DND-41 (cell line): ENCODE data around the gene PSRC1.

Source experiments
- ATAC-seq: fragments of 200-7000 bp; cut with Tn5 transposase; 3 replicates; pipeline ENCODE4 v1.9.1; 2021; ENCODE audit warnings: low read depth; ENCODE audit not compliant: insufficient read depth
- DNase-seq: peaks from one replicate; pipeline ENCODE4 v3.0.0-alpha.2; 2020
- H2AFZ ChIP-seq: 2 replicates; pipeline ENCODE4 v1.6.0; 2012; ENCODE audit warnings: low read depth, low read length
- H3K27ac ChIP-seq: 2 replicates; pipeline ENCODE4 v1.5.1; 2012; ENCODE audit warnings: low read length, inconsistent platforms
- H3K27me3 ChIP-seq: fragments of 200-600 bp; sonication (generic); 2 replicates; pipeline ENCODE4 v1.6.0; 2012; ENCODE audit warnings: low read length, mild to moderate bottlenecking, inconsistent platforms; ENCODE audit not compliant: insufficient read depth, poor library complexity
- H3K36me3 ChIP-seq: 2 replicates; pipeline ENCODE4 v1.5.1; 2012; ENCODE audit warnings: low read length, inconsistent platforms; ENCODE audit not compliant: insufficient read depth
- H3K4me1 ChIP-seq: 2 replicates; pipeline ENCODE4 v1.5.1; 2012; ENCODE audit warnings: mild to moderate bottlenecking, low read length; ENCODE audit not compliant: insufficient read depth
- H3K4me2 ChIP-seq: 2 replicates; pipeline ENCODE4 v1.6.0; 2012; ENCODE audit warnings: mild to moderate bottlenecking, moderate library complexity, low read length, inconsistent platforms; ENCODE audit not compliant: insufficient read depth
- H3K4me3 ChIP-seq, 2 experiments: fragments of 200-600 bp in 1 of 2; shearing (Covaris generic) in 1 of 2; 2 replicates each; pipeline ENCODE4 v1.5.1; 2012 to 2016; ENCODE audit warnings: inconsistent platforms in 2 of 2, low read length in 2 of 2, mild to moderate bottlenecking in 2 of 2, low read depth in 1 of 2, moderate library complexity in 1 of 2
- H3K79me2 ChIP-seq: 2 replicates; pipeline ENCODE4 v1.6.0; 2012; ENCODE audit warnings: low read length, inconsistent platforms; ENCODE audit not compliant: insufficient read depth
- H3K9ac ChIP-seq: 2 replicates; pipeline ENCODE4 v1.6.0; 2012; ENCODE audit warnings: low read depth, mild to moderate bottlenecking, inconsistent platforms, low read length, moderate library complexity
- H3K9me3 ChIP-seq: 2 replicates; pipeline ENCODE4 v1.5.1; 2012; ENCODE audit warnings: low read length, moderate library complexity, mild to moderate bottlenecking, inconsistent platforms; ENCODE audit not compliant: insufficient read depth, severe bottlenecking
- H4K20me1 ChIP-seq: 2 replicates; pipeline ENCODE4 v1.6.0; 2012; ENCODE audit warnings: low read length; ENCODE audit not compliant: insufficient read depth
- EZH2 ChIP-seq: IDR thresholded peaks from 3 replicates; pipeline ENCODE4 v1.6.1; 2012; ENCODE audit warnings: borderline replicate concordance, low read depth, mild to moderate bottlenecking, moderate library complexity, low read length, inconsistent platforms; ENCODE audit not compliant: severe bottlenecking
- TF ChIP-seq, protein P1 (sequence below): IDR thresholded peaks from 2 replicates; pipeline ENCODE4 v1.5.1; 2012; ENCODE audit warnings: borderline replicate concordance, low read length, moderate library complexity, mild to moderate bottlenecking; ENCODE audit not compliant: poor library complexity, severe bottlenecking; ENCODE audit errors: extremely low read depth

Gene PSRC1

DNA sequence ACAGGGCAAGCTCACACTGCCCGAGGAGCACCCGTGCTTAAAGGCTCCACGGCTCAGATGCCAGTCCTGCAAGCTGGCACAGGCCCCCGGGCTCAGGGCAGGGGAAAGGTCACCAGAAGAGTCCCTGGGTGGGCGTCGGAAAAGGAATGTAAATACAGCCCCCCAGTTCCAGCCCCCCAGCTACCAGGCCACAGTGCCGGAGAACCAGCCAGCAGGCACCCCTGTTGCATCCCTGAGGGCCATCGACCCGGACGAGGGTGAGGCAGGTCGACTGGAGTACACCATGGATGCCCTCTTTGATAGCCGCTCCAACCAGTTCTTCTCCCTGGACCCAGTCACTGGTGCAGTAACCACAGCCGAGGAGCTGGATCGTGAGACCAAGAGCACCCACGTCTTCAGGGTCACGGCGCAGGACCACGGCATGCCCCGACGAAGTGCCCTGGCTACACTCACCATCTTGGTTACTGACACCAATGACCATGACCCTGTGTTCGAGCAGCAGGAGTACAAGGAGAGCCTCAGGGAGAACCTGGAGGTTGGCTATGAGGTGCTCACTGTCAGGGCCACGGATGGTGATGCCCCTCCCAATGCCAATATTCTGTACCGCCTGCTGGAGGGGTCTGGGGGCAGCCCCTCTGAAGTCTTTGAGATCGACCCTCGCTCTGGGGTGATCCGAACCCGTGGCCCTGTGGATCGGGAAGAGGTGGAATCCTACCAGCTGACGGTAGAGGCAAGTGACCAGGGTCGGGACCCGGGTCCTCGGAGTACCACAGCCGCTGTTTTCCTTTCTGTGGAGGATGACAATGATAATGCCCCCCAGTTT is 32.3 kb downstream of the PSRC1 start:
- peak overlapping the region; percentile 60; the same call in 1 of the 2 replicates for H3K9ac ChIP-seq
- peaks cover 2% of the 10 kb centered on the region for H3K27me3 ChIP-seq
- peaks cover 20% of the 10 kb centered on the region for H3K4me1 ChIP-seq
- no peak overlapping the region for H2AFZ ChIP-seq
- no peak overlapping the region for H3K27ac ChIP-seq
- H3K9me3 ChIP-seq: no peaks in the 10 kb centered on the region
- H3K79me2 ChIP-seq: no peaks in the 10 kb centered on the region
- no peak for TF ChIP-seq EZH2
- TF ChIP-seq, protein P1, sequence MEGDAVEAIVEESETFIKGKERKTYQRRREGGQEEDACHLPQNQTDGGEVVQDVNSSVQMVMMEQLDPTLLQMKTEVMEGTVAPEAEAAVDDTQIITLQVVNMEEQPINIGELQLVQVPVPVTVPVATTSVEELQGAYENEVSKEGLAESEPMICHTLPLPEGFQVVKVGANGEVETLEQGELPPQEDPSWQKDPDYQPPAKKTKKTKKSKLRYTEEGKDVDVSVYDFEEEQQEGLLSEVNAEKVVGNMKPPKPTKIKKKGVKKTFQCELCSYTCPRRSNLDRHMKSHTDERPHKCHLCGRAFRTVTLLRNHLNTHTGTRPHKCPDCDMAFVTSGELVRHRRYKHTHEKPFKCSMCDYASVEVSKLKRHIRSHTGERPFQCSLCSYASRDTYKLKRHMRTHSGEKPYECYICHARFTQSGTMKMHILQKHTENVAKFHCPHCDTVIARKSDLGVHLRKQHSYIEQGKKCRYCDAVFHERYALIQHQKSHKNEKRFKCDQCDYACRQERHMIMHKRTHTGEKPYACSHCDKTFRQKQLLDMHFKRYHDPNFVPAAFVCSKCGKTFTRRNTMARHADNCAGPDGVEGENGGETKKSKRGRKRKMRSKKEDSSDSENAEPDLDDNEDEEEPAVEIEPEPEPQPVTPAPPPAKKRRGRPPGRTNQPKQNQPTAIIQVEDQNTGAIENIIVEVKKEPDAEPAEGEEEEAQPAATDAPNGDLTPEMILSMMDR: no peak
- no peaks in the 10 kb centered on the region for H3K36me3 ChIP-seq
- peak overlapping the region in 1 of 2 experiments; percentile 62; a peak in 2 of 4 replicates for H3K4me3 ChIP-seq
- peak overlapping the region; percentile 76 for H3K4me2 ChIP-seq
- ATAC-seq (no peak), DNase-seq (no peak)
- H4K20me1 ChIP-seq: peaks cover 13% of the 10 kb centered on the region; the same call in 1 of the 2 replicates

DNA sequence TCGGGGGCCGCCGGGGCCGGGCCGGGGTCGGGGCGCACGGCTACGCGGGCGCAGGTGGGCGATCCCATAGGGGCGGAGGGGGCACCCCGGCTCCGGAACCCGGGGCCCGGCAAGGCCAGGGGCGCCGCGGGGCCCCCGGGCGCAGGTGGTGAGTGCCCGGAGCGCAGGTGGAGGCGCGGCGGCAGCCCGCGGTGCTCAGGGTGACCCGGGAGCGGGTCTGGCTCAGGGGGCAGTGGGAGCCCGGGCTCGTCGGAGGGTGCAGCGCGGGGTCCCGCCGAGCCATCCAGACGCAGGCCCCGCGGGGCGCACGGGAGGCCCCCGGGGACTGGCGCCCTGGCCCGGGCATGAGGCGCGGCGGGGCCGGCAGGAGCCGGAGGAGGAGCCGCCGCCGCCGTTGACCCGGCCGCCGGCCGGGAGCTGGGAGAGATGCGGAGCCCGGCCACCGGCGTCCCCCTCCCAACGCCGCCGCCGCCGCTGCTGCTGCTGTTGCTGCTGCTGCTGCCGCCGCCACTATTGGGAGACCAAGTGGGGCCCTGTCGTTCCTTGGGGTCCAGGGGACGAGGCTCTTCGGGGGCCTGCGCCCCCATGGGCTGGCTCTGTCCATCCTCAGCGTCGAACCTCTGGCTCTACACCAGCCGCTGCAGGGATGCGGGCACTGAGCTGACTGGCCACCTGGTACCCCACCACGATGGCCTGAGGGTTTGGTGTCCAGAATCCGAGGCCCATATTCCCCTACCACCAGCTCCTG is 33.1 kb downstream of the PSRC1 start:
- DNase-seq (no peak), ATAC-seq (peak; percentile 27)
- H4K20me1 ChIP-seq: peaks cover 13% of the 10 kb centered on the region; the same call in 1 of the 2 replicates
- H2AFZ ChIP-seq: 0 out of 2 replicates have a peak overlapping the region, but pooled peaks have one; percentile 43
- H3K4me1 ChIP-seq: peaks cover 20% of the 10 kb centered on the region
- H3K27me3 ChIP-seq: peaks cover 2% of the 10 kb centered on the region
- H3K9me3 ChIP-seq: no peaks in the 10 kb centered on the region
- H3K4me2 ChIP-seq: peak overlapping the region; percentile 76
- H3K9ac ChIP-seq: peak overlapping the region; percentile 60
- H3K27ac ChIP-seq: no peak overlapping the region
- no peaks in the 10 kb centered on the region for H3K79me2 ChIP-seq
- no peak for TF ChIP-seq EZH2
- TF ChIP-seq, protein P1: no peak
- H3K4me3 ChIP-seq: peak overlapping the region; percentile 20 to 62; a peak in 3 of 4 replicates
- H3K36me3 ChIP-seq: no peaks in the 10 kb centered on the region

DNA sequence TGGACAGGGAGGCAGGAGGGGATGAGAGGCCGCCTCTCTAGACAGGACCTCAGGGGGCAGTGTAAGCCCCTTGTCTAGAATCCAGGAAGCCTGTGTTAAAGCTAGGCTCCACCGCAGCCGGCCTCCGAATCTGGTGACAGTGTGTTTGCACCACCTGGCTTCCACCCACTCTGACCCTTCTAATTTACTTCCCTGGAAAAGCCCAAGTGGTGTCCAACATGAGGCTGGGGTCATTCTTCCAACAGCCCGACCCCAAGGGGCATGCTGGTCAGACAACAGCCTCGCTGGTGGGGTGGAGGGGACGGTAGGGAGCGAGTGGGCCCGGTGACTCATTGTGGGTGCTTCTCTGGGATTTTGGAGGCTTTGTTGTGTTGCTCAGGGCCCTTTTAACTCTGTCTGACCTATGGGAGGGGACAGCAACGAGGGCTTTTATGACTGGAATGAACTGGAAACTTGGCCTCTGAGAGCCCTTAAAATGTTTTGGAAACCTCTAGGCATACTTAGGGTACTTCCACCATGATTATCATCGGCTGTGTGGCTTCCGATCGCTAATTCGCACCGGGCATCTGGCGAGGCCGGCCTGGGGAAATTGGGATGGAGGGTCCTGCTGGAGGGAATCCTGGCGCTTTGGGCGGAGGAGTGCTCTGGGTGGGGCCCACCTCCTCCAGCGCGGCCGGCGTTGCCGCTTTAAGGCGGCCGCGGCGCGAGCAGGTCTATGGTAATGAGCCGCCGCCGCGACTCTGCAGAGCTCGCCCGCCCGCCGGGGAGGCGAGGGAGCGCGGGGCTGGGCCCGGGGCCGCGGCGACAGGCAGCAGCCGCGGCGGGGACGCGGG is 33.9 kb downstream of the PSRC1 start, which contains the start of gene CELSR2:
TSS of gene CELSR2 (plus strand) at position 743 of the 833 bp plus-strand sequence. CDS start 541 bp downstream, outside the sequence.
- Histone ChIP-seq H4K20me1 (peaks cover 13% of the 10 kb centered on the region; the same call in 1 of the 2 replicates), H3K4me3 (peak within 1 kb of the TSS; percentile 20 to 62; a peak in 3 of 4 replicates), H3K79me2 (no peaks in the 10 kb centered on the region), H3K27me3 (peaks cover 2% of the 10 kb centered on the region), H3K27ac (no peak within 1 kb of the TSS), H3K9ac (peak within 1 kb of the TSS; percentile 60), H3K36me3 (no peaks in the 10 kb centered on the region), H3K9me3 (no peaks in the 10 kb centered on the region), H2AFZ (peak within 1 kb of the TSS; percentile 67), H3K4me2 (peak within 1 kb of the TSS; percentile 76), H3K4me1 (peaks cover 20% of the 10 kb centered on the region)
- TF ChIP-seq EZH2: no peak
- TF ChIP-seq, protein P1: peak; percentile 15
- peak; percentile 68 for DNase-seq
- ATAC-seq: peak; percentile 96
